ENCODE measurements around the gene TMCO4. TPM values are rescaled to one million over a fixed set of nuclear protein-coding genes. Genes with fewer than 3 reads are reported as not detected.

TMCO4 gene
- total and polyA plus RNA-seq, 8 donors, result 12.6 to 25.1 (median 17.3) TPM

GRCh38 chr1:19689085-19689757, 110.5 kb downstream of the TMCO4 start:
- FAIRE-seq, result no peak
- WGBS, 2 donors, result 93% methylated on average over 5 of the region's 5 CpGs

DNA sequence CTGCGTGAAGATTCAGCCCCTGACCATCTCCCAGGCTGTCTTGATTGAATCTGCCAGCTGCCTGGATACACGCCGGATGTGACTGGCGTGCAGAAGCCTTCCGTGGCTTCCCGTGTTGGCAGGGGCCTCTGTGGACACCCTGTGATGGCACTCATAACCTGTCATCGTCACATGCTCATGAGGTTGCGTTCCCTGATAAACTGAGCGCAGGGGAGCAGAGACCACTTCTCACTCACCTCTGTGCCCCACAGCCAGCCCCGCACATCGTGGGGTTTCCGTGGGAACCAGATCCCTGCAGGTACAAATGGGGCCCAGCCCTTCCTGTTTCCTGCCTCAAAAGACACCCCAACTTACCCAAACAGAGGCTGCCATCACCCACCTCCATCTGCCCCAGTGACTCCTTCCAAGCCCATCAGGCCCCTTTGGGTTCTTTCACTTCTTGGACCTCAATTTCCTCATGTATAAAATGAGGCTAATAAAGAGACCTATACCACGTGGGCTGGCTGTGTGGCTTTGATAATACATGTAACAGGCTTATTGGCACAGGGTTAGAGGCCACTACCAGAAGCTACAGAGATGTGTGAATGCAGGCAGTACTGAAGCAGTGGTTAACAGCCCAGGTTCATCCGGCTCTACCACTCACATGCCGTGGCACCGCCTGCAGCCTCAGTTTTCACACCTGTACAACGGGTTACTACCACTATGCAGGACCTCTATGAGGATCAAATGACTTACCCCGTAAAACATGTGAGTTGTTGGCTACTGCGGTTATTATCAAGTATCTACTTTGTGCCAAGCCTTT, 111.5 kb downstream of the TMCO4 start:
- no peaks in the 10 kb centered on the region for H3K36me3 ChIP-seq
- ATAC-seq (no peak), FAIRE-seq (no peak), DNase-seq (no peak)
- H3K9me3 ChIP-seq, result no peaks in the 10 kb centered on the region
- WGBS, 2 donors, result 91 to 92% methylated on average over 19 of the region's 19 CpGs
- no peak overlapping the region for H3K27ac ChIP-seq
- no peak overlapping the region for H3K4me3 ChIP-seq
- H3K27me3 ChIP-seq, result no peaks in the 10 kb centered on the region
- TF ChIP-seq, protein P1, sequence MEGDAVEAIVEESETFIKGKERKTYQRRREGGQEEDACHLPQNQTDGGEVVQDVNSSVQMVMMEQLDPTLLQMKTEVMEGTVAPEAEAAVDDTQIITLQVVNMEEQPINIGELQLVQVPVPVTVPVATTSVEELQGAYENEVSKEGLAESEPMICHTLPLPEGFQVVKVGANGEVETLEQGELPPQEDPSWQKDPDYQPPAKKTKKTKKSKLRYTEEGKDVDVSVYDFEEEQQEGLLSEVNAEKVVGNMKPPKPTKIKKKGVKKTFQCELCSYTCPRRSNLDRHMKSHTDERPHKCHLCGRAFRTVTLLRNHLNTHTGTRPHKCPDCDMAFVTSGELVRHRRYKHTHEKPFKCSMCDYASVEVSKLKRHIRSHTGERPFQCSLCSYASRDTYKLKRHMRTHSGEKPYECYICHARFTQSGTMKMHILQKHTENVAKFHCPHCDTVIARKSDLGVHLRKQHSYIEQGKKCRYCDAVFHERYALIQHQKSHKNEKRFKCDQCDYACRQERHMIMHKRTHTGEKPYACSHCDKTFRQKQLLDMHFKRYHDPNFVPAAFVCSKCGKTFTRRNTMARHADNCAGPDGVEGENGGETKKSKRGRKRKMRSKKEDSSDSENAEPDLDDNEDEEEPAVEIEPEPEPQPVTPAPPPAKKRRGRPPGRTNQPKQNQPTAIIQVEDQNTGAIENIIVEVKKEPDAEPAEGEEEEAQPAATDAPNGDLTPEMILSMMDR (IDR thresholded peaks at IDR 0.05), result no peak
- intact Hi-C loops (cut with DNase I), result no loop called here
- no peaks in the 10 kb centered on the region for H3K4me1 ChIP-seq

More at GRCh38 chr1:19689085-19689757, 110.5 kb downstream of the TMCO4 start:
- peaks cover 0 to 5% (median 0%) of the 10 kb centered on the region in 3 donors for H3K36me3 ChIP-seq
- H3K27me3 ChIP-seq, result no peaks in the 10 kb centered on the region
- DNase-seq (peak in 1 of 6 donors; percentile 14), ATAC-seq (no peak)
- no peak overlapping the region for H3K27ac ChIP-seq
- intact Hi-C loops (cut with DNase I), result no loop called here
- TF ChIP-seq, protein P1 (IDR thresholded peaks at IDR 0.05), result no peak
- H3K4me3 ChIP-seq, result no peak overlapping the region
- H3K9me3 ChIP-seq, result no peaks in the 10 kb centered on the region
- H3K4me1 ChIP-seq, result no peaks in the 10 kb centered on the region

- no peak for FAIRE-seq
- no peak for DNase-seq
- no peaks in the 10 kb centered on the region for H3K27me3 ChIP-seq
- ATAC-seq, result no peak
- H3K4me1 ChIP-seq, result no peaks in the 10 kb centered on the region
- no peak overlapping the region for H3K27ac ChIP-seq
- H3K4me3 ChIP-seq, result no peak overlapping the region
- intact Hi-C loops (cut with DNase I), result no loop called here
- TF ChIP-seq, protein P1 (IDR thresholded peaks at IDR 0.05), result no peak
- no peaks in the 10 kb centered on the region for H3K36me3 ChIP-seq
- WGBS, 2 donors, result 97 to 100% methylated on average over 1 of the region's 1 CpG
- no peaks in the 10 kb centered on the region for H3K9me3 ChIP-seq
Measured at GRCh38 chr1:19687414-19687813, 112.3 kb downstream of the TMCO4 start.

- TF ChIP-seq, protein P1 (IDR thresholded peaks at IDR 0.05), result no peak
- Histone ChIP-seq H3K27ac (no peak overlapping the region), H3K4me1 (no peaks in the 10 kb centered on the region), H3K4me3 (no peak overlapping the region), H3K9me3 (no peaks in the 10 kb centered on the region), H3K36me3 (no peaks in the 10 kb centered on the region), H3K27me3 (no peaks in the 10 kb centered on the region)
- WGBS, 2 donors, result 89 to 93% methylated on average over 9 of the region's 9 CpGs
- FAIRE-seq, result no peak
- intact Hi-C loops (cut with DNase I), result no loop called here
- DNase-seq, result no peak
- ATAC-seq, result no peak
Measured at GRCh38 chr1:19685994-19686393, 113.7 kb downstream of the TMCO4 start.

GRCh38 chr1:19684677-19685076, 115.0 kb downstream of the TMCO4 start:
- ATAC-seq (no peak), FAIRE-seq (no peak), DNase-seq (no peak)
- Histone ChIP-seq H3K4me1 (no peaks in the 10 kb centered on the region), H3K27me3 (no peaks in the 10 kb centered on the region), H3K4me3 (no peak overlapping the region), H3K9me3 (no peaks in the 10 kb centered on the region), H3K27ac (no peak overlapping the region), H3K36me3 (no peaks in the 10 kb centered on the region)
- WGBS, 2 donors, result 87 to 88% methylated on average over 2 of the region's 2 CpGs
- intact Hi-C loops (cut with DNase I), result no loop called here
- TF ChIP-seq, protein P1 (IDR thresholded peaks at IDR 0.05), result no peak
